ENCODE data around the gene SRRM3. TPM values are rescaled to one million over a fixed set of nuclear protein-coding genes. Genes with fewer than 3 reads are reported as not detected.

SRRM3 gene
- total RNA-seq, 4 donors from 2014 or later, result 1.6 to 4.1 (median 2.8) TPM

DNA sequence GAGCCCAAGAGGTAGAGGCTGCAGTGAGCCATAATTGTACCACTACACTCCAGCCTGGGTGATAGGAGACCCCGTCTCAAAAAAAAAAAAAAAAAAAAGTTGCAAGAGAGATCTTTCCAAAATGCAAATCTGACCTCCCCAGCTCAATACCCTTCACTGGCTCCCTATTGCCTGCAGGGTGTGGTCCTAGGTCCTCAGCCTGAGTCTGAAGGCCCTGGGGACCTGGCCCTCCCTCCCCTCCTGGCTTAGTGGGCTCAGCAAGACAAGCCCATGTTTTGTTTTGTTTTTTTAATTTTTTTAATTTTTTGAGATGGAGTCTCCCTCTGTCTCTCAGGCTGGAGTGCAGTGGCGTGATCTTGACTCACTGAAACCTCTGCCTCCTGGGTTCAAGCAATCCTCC lies 20.6 kb downstream of the SRRM3 start:
- H3K27ac ChIP-seq, result no peak overlapping the region
- no peaks in the 10 kb centered on the region for H3K36me3 ChIP-seq
- 25 to 95% methylated on average over 2 of the region's 2 CpGs for WGBS, 2 donors (ENCODE audit: low coverage in 1 of 2)
- peaks cover 95% of the 10 kb centered on the region for H3K27me3 ChIP-seq
- peaks cover 0 to 5% (median 2%) of the 10 kb centered on the region in 3 donors for H3K4me1 ChIP-seq
- no peak for TF ChIP-seq POLR2AphosphoS5 (IDR thresholded peaks at IDR 0.05)
- no peak for TF ChIP-seq EP300 (IDR thresholded peaks at IDR 0.05)
- TF ChIP-seq POLR2A (IDR thresholded peaks at IDR 0.05), result no peak
- TF ChIP-seq, protein P1, sequence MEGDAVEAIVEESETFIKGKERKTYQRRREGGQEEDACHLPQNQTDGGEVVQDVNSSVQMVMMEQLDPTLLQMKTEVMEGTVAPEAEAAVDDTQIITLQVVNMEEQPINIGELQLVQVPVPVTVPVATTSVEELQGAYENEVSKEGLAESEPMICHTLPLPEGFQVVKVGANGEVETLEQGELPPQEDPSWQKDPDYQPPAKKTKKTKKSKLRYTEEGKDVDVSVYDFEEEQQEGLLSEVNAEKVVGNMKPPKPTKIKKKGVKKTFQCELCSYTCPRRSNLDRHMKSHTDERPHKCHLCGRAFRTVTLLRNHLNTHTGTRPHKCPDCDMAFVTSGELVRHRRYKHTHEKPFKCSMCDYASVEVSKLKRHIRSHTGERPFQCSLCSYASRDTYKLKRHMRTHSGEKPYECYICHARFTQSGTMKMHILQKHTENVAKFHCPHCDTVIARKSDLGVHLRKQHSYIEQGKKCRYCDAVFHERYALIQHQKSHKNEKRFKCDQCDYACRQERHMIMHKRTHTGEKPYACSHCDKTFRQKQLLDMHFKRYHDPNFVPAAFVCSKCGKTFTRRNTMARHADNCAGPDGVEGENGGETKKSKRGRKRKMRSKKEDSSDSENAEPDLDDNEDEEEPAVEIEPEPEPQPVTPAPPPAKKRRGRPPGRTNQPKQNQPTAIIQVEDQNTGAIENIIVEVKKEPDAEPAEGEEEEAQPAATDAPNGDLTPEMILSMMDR (IDR thresholded peaks at IDR 0.05), result no peak
- H3K4me3 ChIP-seq, result no peak overlapping the region
- no peak for ATAC-seq
- H3K9me3 ChIP-seq, result no peaks in the 10 kb centered on the region

- Histone ChIP-seq H3K27ac (no peak overlapping the region), H3K9me3 (no peaks in the 10 kb centered on the region), H3K27me3 (peaks cover 95% of the 10 kb centered on the region), H3K4me3 (no peak overlapping the region), H3K4me1 (peaks cover 0 to 5% (median 2%) of the 10 kb centered on the region in 3 donors), H3K36me3 (no peaks in the 10 kb centered on the region)
- WGBS, 2 donors (ENCODE audit: low coverage in 1 of 2), result 13 to 64% methylated on average over 2 to 4 of the region's 5 CpGs
- no peak for ATAC-seq
- TF ChIP-seq POLR2A (IDR thresholded peaks at IDR 0.05), result no peak
- TF ChIP-seq EP300 (IDR thresholded peaks at IDR 0.05), result no peak
- TF ChIP-seq, protein P1 (IDR thresholded peaks at IDR 0.05), result no peak
- TF ChIP-seq POLR2AphosphoS5 (IDR thresholded peaks at IDR 0.05), result no peak
Observed at GRCh38 chr7:76222839-76223238, 21.1 kb downstream of the SRRM3 start.

- no peak for ATAC-seq
- H3K27ac ChIP-seq, result no peak overlapping the region
- 23 to 29% methylated on average over 3 of the region's 3 CpGs for WGBS, 2 donors (ENCODE audit: low coverage in 1 of 2)
- no peaks in the 10 kb centered on the region for H3K9me3 ChIP-seq
- H3K27me3 ChIP-seq, result peaks cover 96% of the 10 kb centered on the region
- TF ChIP-seq, protein P1 (IDR thresholded peaks at IDR 0.05), result no peak
- TF ChIP-seq POLR2A (IDR thresholded peaks at IDR 0.05) (no peak), EP300 (IDR thresholded peaks at IDR 0.05) (no peak), POLR2AphosphoS5 (IDR thresholded peaks at IDR 0.05) (no peak)
- no peaks in the 10 kb centered on the region for H3K36me3 ChIP-seq
- H3K4me1 ChIP-seq, result peaks cover 0 to 5% (median 2%) of the 10 kb centered on the region in 3 donors
- H3K4me3 ChIP-seq, result no peak overlapping the region
Observed at GRCh38 chr7:76223286-76223972, 21.7 kb downstream of the SRRM3 start.

GRCh38 chr7:76224695-76225094 lies 23.0 kb downstream of the SRRM3 start:
- WGBS, 2 donors (ENCODE audit: low coverage in 1 of 2), result 36 to 42% methylated on average over 10 to 11 of the region's 11 CpGs
- H3K4me1 ChIP-seq, result peaks cover 0 to 5% (median 2%) of the 10 kb centered on the region in 3 donors
- no peaks in the 10 kb centered on the region for H3K9me3 ChIP-seq
- no peaks in the 10 kb centered on the region for H3K36me3 ChIP-seq
- H3K27ac ChIP-seq, result no peak overlapping the region
- no peak for ATAC-seq
- TF ChIP-seq, protein P1 (IDR thresholded peaks at IDR 0.05), result no peak
- no peak for TF ChIP-seq POLR2A (IDR thresholded peaks at IDR 0.05)
- TF ChIP-seq POLR2AphosphoS5 (IDR thresholded peaks at IDR 0.05), result no peak
- no peak for TF ChIP-seq EP300 (IDR thresholded peaks at IDR 0.05)
- H3K27me3 ChIP-seq, result peaks cover 97% of the 10 kb centered on the region
- no peak overlapping the region for H3K4me3 ChIP-seq

DNA sequence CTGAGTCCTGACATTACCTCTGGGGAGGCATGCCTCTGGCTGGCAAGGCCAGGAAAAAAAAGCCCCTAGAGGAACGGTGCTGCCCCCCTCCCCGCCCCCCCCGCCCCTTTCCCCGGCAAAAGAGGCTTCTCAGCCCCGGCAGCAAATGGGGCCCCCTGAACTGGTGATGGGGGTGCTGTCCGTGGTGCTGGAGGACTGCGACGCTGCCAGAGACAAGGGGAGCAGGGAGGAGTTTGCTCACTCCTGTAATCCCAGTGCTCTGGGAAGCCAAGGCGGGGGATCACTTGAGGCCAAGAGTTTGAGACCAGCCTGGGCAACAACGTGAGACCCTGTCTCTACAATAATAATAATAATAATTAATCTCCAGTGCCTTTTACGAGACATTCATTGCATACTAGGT lies 23.7 kb downstream of the SRRM3 start:
- H3K4me1 ChIP-seq, result peaks cover 0 to 4% (median 2%) of the 10 kb centered on the region in 3 donors
- 4 to 33% methylated on average over 2 to 5 of the region's 11 CpGs for WGBS, 2 donors (ENCODE audit: low coverage in 1 of 2)
- TF ChIP-seq EP300 (IDR thresholded peaks at IDR 0.05), result no peak
- TF ChIP-seq POLR2AphosphoS5 (IDR thresholded peaks at IDR 0.05), result no peak
- TF ChIP-seq, protein P1 (IDR thresholded peaks at IDR 0.05), result no peak
- TF ChIP-seq POLR2A (IDR thresholded peaks at IDR 0.05), result no peak
- H3K9me3 ChIP-seq, result no peaks in the 10 kb centered on the region
- peaks cover 97% of the 10 kb centered on the region for H3K27me3 ChIP-seq
- no peak for ATAC-seq
- no peaks in the 10 kb centered on the region for H3K36me3 ChIP-seq
- no peak overlapping the region for H3K27ac ChIP-seq
- H3K4me3 ChIP-seq, result no peak overlapping the region

All from gastroesophageal sphincter (tissue), 4 donors.